SK-N-SH treated with all-trans-retinoic acid at 6 μM for 48 hours (cell line): ENCODE measurements around the gene CHMP1A.
A peak's percentile ranks its signal among the peaks of the same experiment; 100 is the strongest.

Experiments used
- ATAC-seq: fragments of 200-7000 bp; cut with Tn5 transposase; 3 replicates; pipeline ENCODE4 v1.9.1; 2020; ENCODE audit warnings: mild to moderate bottlenecking, moderate library complexity
- ARNTL ChIP-seq: fragments of 450-650 bp; formaldehyde crosslinking; IDR thresholded peaks from 2 replicates; pipeline ENCODE4 v1.5.0; 2020; ENCODE audit warnings: low read depth, mild to moderate bottlenecking, moderate library complexity, borderline replicate concordance
- BACH2 ChIP-seq: fragments of 250-450 bp; sonication (Bioruptor Pico); IDR thresholded peaks from 2 replicates; pipeline ENCODE4 v1.9.0; 2021; ENCODE audit warnings: mild to moderate bottlenecking, borderline replicate concordance
- CSDC2 ChIP-seq: fragments of 250-450 bp; sonication (Bioruptor Pico); IDR thresholded peaks from 2 replicates; pipeline ENCODE4 v1.5.0; 2020; ENCODE audit warnings: mild to moderate bottlenecking, moderate library complexity
- ESRRG ChIP-seq: fragments of 250-450 bp; sonication (Bioruptor Pico); IDR thresholded peaks from 2 replicates; pipeline ENCODE4 v1.6.1; 2021; ENCODE audit warnings: mild to moderate bottlenecking
- ISL1 ChIP-seq: fragments of 250-450 bp; sonication (Bioruptor Pico); IDR thresholded peaks from 2 replicates; pipeline ENCODE4 v2.1.2; 2022; ENCODE audit warnings: mild to moderate bottlenecking, moderate library complexity
- OSR1 ChIP-seq: fragments of 250-450 bp; sonication (Bioruptor Pico); IDR thresholded peaks from 2 replicates; pipeline ENCODE4 v1.8.0; 2022; ENCODE audit warnings: moderate library complexity, mild to moderate bottlenecking, inconsistent platforms
- PPARA ChIP-seq: fragments of 250-450 bp; sonication (Bioruptor Pico); IDR thresholded peaks from 2 replicates; pipeline ENCODE4 v1.5.0; 2020; ENCODE audit warnings: mild to moderate bottlenecking, borderline replicate concordance
- SNAI2 ChIP-seq: fragments of 250-450 bp; sonication (Bioruptor Pico); IDR thresholded peaks from 2 replicates; pipeline ENCODE4 v1.5.0; 2020; ENCODE audit warnings: mild to moderate bottlenecking, moderate library complexity
- TCF4 ChIP-seq: fragments of 250-450 bp; sonication (Bioruptor Pico); IDR thresholded peaks from 2 replicates; pipeline ENCODE4 v1.8.0; 2021; ENCODE audit warnings: mild to moderate bottlenecking, moderate library complexity, borderline replicate concordance
- TOX ChIP-seq: fragments of 250-450 bp; sonication (Bioruptor Pico); IDR thresholded peaks from 2 replicates; pipeline ENCODE4 v1.8.0; 2021; ENCODE audit warnings: mild to moderate bottlenecking, moderate library complexity, borderline replicate concordance
- ZFP3 ChIP-seq: fragments of 250-450 bp; sonication (Bioruptor Pico); IDR thresholded peaks from 2 replicates; pipeline ENCODE4 v1.5.0; 2020; ENCODE audit warnings: mild to moderate bottlenecking, moderate library complexity
- ZFP30 ChIP-seq: fragments of 450-650 bp; formaldehyde crosslinking; IDR thresholded peaks from 2 replicates; pipeline ENCODE4 v1.5.0; 2022; ENCODE audit warnings: mild to moderate bottlenecking, moderate library complexity
- ZNF565 ChIP-seq: fragments of 450-650 bp; formaldehyde crosslinking; conservative IDR thresholded peaks from 2 replicates; pipeline ENCODE4 v1.5.0; 2020; ENCODE audit warnings: low read depth, mild to moderate bottlenecking, moderate library complexity
- ZNF70 ChIP-seq: fragments of 450-650 bp; formaldehyde crosslinking; IDR thresholded peaks from 2 replicates; pipeline ENCODE4 v1.5.0; 2020; ENCODE audit warnings: mild to moderate bottlenecking, moderate library complexity
- ZNF8 ChIP-seq: fragments of 450-650 bp; formaldehyde crosslinking; IDR thresholded peaks from 2 replicates; pipeline ENCODE4 v1.5.0; 2020; ENCODE audit warnings: mild to moderate bottlenecking, moderate library complexity
- TF ChIP-seq, protein P1 (sequence below): fragments of 250-450 bp; sonication (Bioruptor Pico); IDR thresholded peaks from 2 replicates; pipeline ENCODE4 v1.8.0; 2021; ENCODE audit warnings: low read depth, mild to moderate bottlenecking, moderate library complexity, borderline replicate concordance
- TF ChIP-seq, protein P2 (sequence below): fragments of 250-450 bp; sonication (Bioruptor Pico); IDR thresholded peaks from 2 replicates; pipeline ENCODE4 v1.5.1; 2021; ENCODE audit warnings: mild to moderate bottlenecking, moderate library complexity
- TF ChIP-seq, protein P3 (sequence below): fragments of 250-450 bp; sonication (Bioruptor Pico); IDR thresholded peaks from 2 replicates; pipeline ENCODE4 v1.8.0; 2020; ENCODE audit warnings: mild to moderate bottlenecking, moderate library complexity, borderline replicate concordance
- TF ChIP-seq, protein P4 (sequence below): fragments of 250-450 bp; sonication (Bioruptor Pico); IDR thresholded peaks from 2 replicates; pipeline ENCODE4 v1.5.0; 2020; ENCODE audit warnings: mild to moderate bottlenecking, moderate library complexity

CHMP1A gene

DNA sequence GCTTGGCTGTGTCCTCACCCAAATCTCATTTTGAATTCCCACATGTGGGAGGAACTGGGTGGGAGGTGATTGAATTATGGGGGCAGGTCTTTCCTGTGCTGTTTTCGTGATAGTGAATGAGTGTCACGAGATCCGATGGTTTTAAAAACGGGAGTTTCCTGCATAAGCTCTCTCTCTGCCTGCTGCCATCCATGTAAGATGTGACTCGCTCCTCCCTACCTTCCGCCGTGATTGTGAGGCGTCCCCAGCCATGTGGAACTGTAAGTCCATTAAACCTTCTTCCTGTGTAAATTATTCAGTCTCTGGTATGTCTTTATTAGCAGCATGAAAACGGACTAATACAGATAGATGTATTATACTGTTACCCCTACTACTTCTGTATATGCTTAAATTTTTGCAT is 3.7 kb upstream of the CHMP1A start:
- TF ChIP-seq ZNF565 (CRISPR knock-in tag) = no peak
- TF ChIP-seq ZNF70 (CRISPR knock-in tag) = no peak
- no peak for TF ChIP-seq ZFP30 (CRISPR knock-in tag)
- TF ChIP-seq PPARA (CRISPR knock-in tag) = no peak
- TF ChIP-seq, protein P1, sequence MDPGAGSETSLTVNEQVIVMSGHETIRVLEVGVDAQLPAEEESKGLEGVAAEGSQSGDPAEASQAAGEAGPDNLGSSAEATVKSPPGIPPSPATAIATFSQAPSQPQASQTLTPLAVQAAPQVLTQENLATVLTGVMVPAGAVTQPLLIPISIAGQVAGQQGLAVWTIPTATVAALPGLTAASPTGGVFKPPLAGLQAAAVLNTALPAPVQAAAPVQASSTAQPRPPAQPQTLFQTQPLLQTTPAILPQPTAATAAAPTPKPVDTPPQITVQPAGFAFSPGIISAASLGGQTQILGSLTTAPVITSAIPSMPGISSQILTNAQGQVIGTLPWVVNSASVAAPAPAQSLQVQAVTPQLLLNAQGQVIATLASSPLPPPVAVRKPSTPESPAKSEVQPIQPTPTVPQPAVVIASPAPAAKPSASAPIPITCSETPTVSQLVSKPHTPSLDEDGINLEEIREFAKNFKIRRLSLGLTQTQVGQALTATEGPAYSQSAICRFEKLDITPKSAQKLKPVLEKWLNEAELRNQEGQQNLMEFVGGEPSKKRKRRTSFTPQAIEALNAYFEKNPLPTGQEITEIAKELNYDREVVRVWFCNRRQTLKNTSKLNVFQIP (CRISPR knock-in tag) = no peak
- no peak for TF ChIP-seq SNAI2 (CRISPR knock-in tag)
- TF ChIP-seq TCF4 (CRISPR knock-in tag) = no peak
- no peak for ATAC-seq

DNA sequence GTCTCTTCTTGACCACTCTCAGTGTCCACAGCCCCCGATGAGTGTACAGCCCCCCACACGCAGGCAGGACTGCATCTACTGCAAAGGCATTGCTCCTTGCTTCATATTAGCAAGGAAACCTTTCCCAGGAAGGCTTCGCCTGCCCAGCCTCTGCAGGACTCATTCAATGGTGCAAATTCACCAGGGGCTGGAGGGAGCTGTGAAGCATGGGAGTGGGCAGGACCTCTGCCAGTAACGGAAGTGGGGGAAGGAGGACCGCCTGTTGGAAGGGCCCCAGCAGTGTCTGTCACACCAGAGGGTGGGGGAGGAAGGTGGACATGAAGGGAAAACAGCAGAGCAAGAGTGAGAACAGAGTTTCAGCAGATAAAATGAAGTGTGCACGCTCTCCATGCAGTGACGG is 2.6 kb upstream of the CHMP1A start:
- ATAC-seq = no peak
- TF ChIP-seq ZNF8 (no peak), ARNTL (CRISPR knock-in tag) (no peak), ZFP3 (CRISPR knock-in tag) (no peak), OSR1 (CRISPR knock-in tag) (no peak), TOX (CRISPR knock-in tag) (no peak), CSDC2 (CRISPR knock-in tag) (no peak), ZNF70 (CRISPR knock-in tag) (no peak), ESRRG (CRISPR knock-in tag) (no peak), ZFP30 (CRISPR knock-in tag) (no peak), TCF4 (CRISPR knock-in tag) (no peak), ISL1 (CRISPR knock-in tag) (no peak), BACH2 (no peak)
- TF ChIP-seq, protein P1 (CRISPR knock-in tag) = no peak
- TF ChIP-seq, protein P2, sequence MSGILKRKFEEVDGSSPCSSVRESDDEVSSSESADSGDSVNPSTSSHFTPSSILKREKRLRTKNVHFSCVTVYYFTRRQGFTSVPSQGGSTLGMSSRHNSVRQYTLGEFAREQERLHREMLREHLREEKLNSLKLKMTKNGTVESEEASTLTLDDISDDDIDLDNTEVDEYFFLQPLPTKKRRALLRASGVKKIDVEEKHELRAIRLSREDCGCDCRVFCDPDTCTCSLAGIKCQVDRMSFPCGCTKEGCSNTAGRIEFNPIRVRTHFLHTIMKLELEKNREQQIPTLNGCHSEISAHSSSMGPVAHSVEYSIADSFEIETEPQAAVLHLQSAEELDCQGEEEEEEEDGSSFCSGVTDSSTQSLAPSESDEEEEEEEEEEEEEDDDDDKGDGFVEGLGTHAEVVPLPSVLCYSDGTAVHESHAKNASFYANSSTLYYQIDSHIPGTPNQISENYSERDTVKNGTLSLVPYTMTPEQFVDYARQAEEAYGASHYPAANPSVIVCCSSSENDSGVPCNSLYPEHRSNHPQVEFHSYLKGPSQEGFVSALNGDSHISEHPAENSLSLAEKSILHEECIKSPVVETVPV (CRISPR knock-in tag) = no peak
- TF ChIP-seq, protein P3, sequence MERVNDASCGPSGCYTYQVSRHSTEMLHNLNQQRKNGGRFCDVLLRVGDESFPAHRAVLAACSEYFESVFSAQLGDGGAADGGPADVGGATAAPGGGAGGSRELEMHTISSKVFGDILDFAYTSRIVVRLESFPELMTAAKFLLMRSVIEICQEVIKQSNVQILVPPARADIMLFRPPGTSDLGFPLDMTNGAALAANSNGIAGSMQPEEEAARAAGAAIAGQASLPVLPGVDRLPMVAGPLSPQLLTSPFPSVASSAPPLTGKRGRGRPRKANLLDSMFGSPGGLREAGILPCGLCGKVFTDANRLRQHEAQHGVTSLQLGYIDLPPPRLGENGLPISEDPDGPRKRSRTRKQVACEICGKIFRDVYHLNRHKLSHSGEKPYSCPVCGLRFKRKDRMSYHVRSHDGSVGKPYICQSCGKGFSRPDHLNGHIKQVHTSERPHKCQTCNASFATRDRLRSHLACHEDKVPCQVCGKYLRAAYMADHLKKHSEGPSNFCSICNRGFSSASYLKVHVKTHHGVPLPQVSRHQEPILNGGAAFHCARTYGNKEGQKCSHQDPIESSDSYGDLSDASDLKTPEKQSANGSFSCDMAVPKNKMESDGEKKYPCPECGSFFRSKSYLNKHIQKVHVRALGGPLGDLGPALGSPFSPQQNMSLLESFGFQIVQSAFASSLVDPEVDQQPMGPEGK (CRISPR knock-in tag) = no peak
- TF ChIP-seq, protein P4, sequence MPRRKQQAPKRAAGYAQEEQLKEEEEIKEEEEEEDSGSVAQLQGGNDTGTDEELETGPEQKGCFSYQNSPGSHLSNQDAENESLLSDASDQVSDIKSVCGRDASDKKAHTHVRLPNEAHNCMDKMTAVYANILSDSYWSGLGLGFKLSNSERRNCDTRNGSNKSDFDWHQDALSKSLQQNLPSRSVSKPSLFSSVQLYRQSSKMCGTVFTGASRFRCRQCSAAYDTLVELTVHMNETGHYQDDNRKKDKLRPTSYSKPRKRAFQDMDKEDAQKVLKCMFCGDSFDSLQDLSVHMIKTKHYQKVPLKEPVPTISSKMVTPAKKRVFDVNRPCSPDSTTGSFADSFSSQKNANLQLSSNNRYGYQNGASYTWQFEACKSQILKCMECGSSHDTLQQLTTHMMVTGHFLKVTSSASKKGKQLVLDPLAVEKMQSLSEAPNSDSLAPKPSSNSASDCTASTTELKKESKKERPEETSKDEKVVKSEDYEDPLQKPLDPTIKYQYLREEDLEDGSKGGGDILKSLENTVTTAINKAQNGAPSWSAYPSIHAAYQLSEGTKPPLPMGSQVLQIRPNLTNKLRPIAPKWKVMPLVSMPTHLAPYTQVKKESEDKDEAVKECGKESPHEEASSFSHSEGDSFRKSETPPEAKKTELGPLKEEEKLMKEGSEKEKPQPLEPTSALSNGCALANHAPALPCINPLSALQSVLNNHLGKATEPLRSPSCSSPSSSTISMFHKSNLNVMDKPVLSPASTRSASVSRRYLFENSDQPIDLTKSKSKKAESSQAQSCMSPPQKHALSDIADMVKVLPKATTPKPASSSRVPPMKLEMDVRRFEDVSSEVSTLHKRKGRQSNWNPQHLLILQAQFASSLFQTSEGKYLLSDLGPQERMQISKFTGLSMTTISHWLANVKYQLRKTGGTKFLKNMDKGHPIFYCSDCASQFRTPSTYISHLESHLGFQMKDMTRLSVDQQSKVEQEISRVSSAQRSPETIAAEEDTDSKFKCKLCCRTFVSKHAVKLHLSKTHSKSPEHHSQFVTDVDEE (CRISPR knock-in tag) = no peak

DNA sequence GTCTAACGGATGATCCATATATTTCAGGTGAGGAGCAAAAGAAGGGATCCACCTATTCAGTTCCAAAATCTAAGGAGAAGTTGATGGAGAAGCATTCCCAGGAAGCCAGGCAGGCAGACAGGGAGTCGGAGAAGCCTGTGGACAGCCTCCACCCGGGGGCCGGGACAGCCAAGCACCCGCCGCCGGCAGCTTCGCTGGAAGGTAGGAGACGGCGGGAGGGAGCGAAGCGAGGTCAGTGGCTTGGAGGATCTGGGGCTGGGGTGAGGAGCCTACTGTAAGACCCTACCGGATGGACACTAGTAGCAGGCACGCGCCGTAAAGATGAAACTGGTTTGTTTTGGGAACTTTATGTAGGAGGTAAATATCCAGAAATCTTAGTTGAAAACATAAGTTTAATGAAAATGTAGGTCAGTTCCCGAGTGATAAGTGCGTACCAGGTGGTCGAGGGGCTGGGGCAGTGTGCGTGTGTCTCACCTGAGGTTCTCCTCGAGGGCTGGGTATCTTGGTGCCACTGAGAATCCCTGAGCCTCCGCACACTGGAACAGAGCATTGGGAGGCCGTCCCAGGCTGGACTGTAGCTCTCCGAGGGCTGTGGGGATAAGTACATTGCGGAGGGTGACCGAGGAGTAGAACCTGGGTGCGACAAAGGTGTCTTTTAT is 842 bp upstream of the CHMP1A start:
- TF ChIP-seq SNAI2 (CRISPR knock-in tag) (no peak), ZFP3 (CRISPR knock-in tag) (no peak)
- peak; percentile 53 for ATAC-seq
